ENCODE results near the gene HOXB7.
A peak's percentile ranks its signal among the peaks of the same experiment; 100 is the strongest.

Gene HOXB7

GRCh38 chr17:48586355-48587258, 24.2 kb downstream of the HOXB7 start:
- DNase-seq (ENCODE audit: low spot score) (no peak), FAIRE-seq (no peak)

DNA sequence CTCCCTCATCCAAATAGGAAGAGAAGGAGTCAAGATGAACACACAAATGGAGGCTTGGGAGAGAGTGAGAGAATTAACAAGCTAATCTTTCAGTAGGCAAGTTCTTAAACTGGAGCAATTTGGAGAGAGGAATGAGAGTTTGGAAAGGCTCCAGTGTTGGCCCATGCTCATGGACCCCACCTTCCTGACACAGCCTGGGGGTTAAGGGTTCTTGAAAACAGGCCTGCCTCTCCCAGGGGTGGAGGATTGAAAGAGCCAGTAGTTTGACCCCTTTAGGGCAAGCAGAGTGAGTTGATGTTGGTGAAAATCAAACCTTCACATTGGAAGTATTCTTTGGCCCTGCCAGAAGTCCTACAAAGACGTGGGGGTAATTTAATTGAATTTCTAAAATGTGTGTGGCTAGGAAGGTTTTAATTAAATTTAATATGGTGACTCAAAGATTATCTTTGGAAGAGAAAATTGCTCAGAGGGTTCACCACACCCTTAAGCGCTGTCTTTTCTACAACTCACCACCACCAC, 26.5 kb downstream of the HOXB7 start:
- DNase-seq (ENCODE audit: low spot score), result no peak
- no peak for FAIRE-seq

DNA sequence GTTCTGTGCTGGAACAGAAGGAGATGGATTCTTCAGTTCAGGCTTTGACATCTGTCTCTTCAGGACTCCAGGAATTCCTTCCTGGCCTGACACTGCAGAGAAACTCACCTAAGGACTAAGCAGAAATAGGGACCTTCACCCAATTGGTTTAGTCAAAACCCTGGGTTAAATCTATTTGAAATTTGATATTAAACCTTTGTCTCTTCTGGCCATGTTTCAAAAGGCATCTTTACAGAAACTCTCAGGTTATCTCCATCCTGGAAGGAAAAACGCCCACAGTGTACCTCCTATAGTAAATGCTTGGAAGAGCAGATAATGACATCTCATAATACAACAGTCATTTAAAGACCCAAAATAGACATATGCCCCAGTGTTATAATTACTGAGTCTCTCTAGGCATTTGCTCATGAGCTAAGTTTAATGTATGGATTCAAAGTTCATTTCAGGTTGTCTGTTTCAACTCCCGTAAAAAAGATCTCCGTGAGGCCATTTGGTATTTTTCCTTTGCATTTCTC, 27.1 kb downstream of the HOXB7 start:
- DNase-seq (ENCODE audit: low spot score) (no peak), FAIRE-seq (no peak)

GRCh38 chr17:48582750-48583069, 28.1 kb downstream of the HOXB7 start:
- no peak for FAIRE-seq
- no peak for DNase-seq (ENCODE audit: low spot score)

GRCh38 chr17:48579760-48580554, 30.9 kb downstream of the HOXB7 start:
- no peak for DNase-seq (ENCODE audit: low spot score)
- no peak for FAIRE-seq

- DNase-seq (ENCODE audit: low spot score) (no peak), FAIRE-seq (no peak)
Observed at GRCh38 chr17:48579471-48579759, 31.4 kb downstream of the HOXB7 start.

- DNase-seq (ENCODE audit: low spot score), result no peak
- FAIRE-seq, result no peak
Observed at GRCh38 chr17:48578616-48579470, 32.0 kb downstream of the HOXB7 start.

DNA sequence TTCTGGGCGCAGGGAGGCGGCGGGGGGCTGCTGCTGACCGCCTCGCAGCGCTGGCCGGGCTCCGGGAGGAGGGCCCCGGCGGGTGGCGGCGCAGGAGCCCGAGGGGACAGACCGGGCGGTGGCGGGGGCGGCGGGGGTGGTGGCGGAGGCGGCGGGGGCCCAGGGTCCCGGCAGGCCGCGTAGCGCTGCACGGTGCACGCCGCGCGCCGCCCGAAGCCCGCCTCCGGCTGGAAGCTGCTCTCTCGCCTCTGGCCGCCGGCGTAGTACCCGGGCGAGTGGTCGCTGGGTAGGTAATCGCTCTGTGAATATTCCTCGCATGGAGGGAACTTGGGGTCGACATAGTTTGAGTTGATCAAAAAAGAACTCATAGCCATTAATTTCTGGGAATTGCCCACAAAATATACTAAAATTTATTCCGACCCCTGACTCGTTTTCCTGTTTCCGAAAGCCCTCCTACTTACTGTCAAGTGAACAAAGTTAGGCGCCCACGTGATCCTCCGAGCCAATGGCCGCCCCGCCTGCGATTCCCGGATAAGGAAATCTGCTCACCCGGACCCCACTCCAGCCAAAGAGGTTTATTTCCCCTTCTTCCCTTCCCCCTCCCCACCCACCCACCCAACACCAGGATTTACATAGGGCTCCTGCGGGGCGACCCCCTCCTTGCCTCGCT, 32.7 kb downstream of the HOXB7 start, which contains the start of gene HOXB4:
Gene HOXB4 (minus strand): TSS at position 405 of the 670 bp plus-strand sequence. CDS start 31 bp downstream, at position 374.
- no peak for FAIRE-seq
- DNase-seq (ENCODE audit: low spot score), result no peak

DNA sequence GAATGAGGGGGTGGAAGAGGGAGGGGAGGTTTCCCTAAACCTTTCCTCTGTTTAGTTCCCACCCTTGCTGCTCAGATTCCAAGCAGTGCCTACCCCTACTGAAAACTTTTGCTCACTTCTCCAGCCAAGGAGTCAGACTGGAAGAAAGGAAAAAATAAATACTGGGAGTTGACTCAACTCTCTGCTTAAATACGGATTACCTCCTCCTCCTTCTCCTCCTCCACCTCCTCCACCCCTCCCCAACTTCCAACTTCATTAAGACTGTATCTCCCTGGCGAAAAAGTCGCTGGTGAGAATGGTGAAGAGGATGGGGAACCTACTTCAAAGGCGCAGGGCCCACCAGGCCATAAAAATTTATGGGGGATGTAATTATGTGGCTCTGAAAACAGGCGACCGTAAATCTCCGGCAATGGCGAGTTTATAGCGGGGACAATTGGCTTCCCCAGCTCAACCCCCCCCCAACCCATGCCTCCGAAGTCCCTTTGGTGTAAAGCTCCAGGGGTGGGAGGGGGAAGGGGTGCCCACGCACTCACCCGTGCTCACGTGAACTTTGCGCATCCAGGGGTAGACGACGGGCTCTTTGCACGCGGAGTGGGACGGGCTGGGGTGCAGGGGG, 33.4 kb downstream of the HOXB7 start:
- FAIRE-seq (no peak), DNase-seq (ENCODE audit: low spot score) (no peak)

- peak; percentile 52 for DNase-seq (ENCODE audit: low spot score)
Observed at GRCh38 chr17:48576479-48577309, 34.1 kb downstream of the HOXB7 start.

GRCh38 chr17:48575673-48576478, 34.9 kb downstream of the HOXB7 start:
- DNase-seq (ENCODE audit: low spot score) (no peak), FAIRE-seq (no peak)

More at GRCh38 chr17:48576479-48577309, 34.1 kb downstream of the HOXB7 start:
- no peak for FAIRE-seq

- DNase-seq (ENCODE audit: low spot score) (no peak), FAIRE-seq (no peak)
Observed at GRCh38 chr17:48575066-48575582, 35.7 kb downstream of the HOXB7 start.

DNA sequence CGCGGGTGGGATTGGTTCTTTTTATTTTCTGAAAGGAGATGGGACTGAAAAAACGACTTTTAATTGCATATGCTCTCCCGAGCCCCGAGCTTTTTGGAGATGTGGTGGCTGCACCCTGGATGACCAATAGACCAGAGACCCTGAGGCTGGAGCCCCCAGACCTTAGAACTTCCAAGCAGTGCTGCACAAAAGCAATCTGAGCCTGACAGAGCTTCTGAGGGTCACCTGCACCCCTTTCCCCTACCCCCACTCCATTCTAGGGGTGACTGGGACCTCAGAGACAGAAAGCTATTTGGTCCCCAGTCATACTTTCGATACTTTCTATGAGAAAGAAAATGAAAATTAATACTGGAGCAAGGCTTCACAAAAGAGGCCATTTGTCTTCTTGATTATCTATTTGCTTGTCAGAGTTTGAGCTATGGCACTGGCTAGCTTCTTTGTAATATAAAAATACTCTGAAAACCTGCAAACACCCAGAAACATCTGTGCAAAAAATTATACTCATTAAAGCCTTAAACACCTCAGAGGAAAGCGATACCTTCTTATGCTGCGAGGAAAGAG, 36.2 kb downstream of the HOXB7 start:
- DNase-seq (ENCODE audit: low spot score) (no peak), FAIRE-seq (no peak)

- DNase-seq (ENCODE audit: low spot score), result no peak
- no peak for FAIRE-seq
Observed at GRCh38 chr17:48571826-48572417, 38.9 kb downstream of the HOXB7 start.

DNA sequence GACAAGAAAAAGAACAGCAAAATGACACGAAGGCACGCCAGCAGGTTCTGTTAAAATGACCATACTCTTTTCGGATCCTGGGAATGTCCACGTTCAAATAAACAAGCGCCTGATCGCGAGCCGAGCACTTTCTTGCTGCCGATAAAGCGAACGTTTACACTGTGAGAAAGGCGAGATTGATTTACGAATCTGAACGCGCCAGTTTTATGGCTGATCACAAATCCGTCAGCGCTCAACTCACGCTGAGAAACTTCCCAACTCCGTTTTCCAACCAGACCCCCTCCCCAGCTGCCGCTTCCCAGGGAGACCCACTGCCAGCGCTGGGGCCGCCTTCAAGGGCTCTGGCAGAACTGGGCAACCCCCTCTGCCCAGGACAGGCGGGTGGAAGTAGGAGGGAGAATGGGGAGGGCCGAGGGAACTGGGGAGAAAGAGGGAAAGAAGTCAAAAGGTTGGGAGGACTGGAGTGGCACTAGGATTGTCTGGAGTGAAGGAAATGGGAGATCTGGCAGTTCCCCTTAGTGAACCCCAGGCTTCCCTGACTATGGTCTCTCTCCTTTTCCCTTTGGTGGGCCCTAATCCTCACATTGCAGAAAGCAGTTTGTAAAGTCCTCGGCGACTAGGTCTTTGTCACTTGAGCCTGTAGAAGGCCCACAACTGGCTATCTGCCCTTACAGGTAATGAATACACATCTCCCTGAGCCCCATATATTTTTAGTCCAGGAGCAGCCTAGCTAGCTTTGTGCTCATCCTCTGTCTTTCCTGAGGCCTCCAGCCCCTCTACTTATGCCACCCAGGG, 39.6 kb downstream of the HOXB7 start:
- DNase-seq (ENCODE audit: low spot score) (no peak), FAIRE-seq (no peak)

- DNase-seq (ENCODE audit: low spot score) (no peak), FAIRE-seq (no peak)
Observed at GRCh38 chr17:48570325-48571023, 40.3 kb downstream of the HOXB7 start.

Measured in urothelium cell line (cell line).